Measurements from ENCODE around the gene INCA1.
A peak's percentile ranks its signal among the peaks of the same experiment; 100 is the strongest.

The INCA1 gene

GRCh38 chr17:4941319-4941610, 56.1 kb downstream of the INCA1 start:
- DNase-seq (ENCODE audit: low read depth in 2 of 2), result no peak
- TF ChIP-seq CTCF (IDR thresholded peaks at IDR 0.05; ENCODE audit: low read depth, low read length), result no peak
- H3K4me3 ChIP-seq (replicated peaks in 1 of 2; ENCODE audit: low read depth in 2 of 2, low read length in 2 of 2), result peak overlapping the region; percentile 87 to 97

GRCh38 chr17:4940555-4941318, 56.6 kb downstream of the INCA1 start:
- no peak for TF ChIP-seq CTCF (IDR thresholded peaks at IDR 0.05; ENCODE audit: low read depth, low read length)
- peak overlapping the region; percentile 87 to 97 for H3K4me3 ChIP-seq (replicated peaks in 1 of 2; ENCODE audit: low read depth in 2 of 2, low read length in 2 of 2)
- DNase-seq (ENCODE audit: low read depth in 2 of 2), result no peak

GRCh38 chr17:4939796-4940554, 57.3 kb downstream of the INCA1 start, which contains the start of the genes RNF167 and SLC25A11:
Gene RNF167, plus strand, starts transcription at chr17:4940268. Its CDS starts 642 bp downstream, at chr17:4940910.
Gene SLC25A11, minus strand, starts transcription at chr17:4940046. Its CDS starts 136 bp downstream, at chr17:4939910.
- no peak for TF ChIP-seq CTCF (IDR thresholded peaks at IDR 0.05; ENCODE audit: low read depth, low read length)
- DNase-seq (ENCODE audit: low read depth in 2 of 2), result peak; percentile 100
- peak within 1 kb of the TSS; percentile 87 to 97 for H3K4me3 ChIP-seq (replicated peaks in 1 of 2; ENCODE audit: low read depth in 2 of 2, low read length in 2 of 2)

- TF ChIP-seq CTCF (IDR thresholded peaks at IDR 0.05; ENCODE audit: low read depth, low read length), result no peak
- peak overlapping the region; percentile 87 to 97 for H3K4me3 ChIP-seq (replicated peaks in 1 of 2; ENCODE audit: low read depth in 2 of 2, low read length in 2 of 2)
- no peak for DNase-seq (ENCODE audit: low read depth in 2 of 2)
These were observed 57.9 kb downstream of the INCA1 start for GRCh38 chr17:4939546-4939795.

GRCh38 chr17:4938688-4939545, 58.4 kb downstream of the INCA1 start:
- H3K4me3 ChIP-seq (replicated peaks in 1 of 2; ENCODE audit: low read depth in 2 of 2, low read length in 2 of 2), result peak overlapping the region; percentile 87 to 97
- TF ChIP-seq CTCF (IDR thresholded peaks at IDR 0.05; ENCODE audit: low read depth, low read length), result no peak
- peak in 1 of 2 donors; percentile 30 for DNase-seq (ENCODE audit: low read depth in 2 of 2)
